SK-N-MC (cell line): ENCODE results near the gene NCOA5.

ENCODE experiments used
- EZH2 ChIP-seq: fragments of 200-600 bp; sonication (generic); IDR thresholded peaks from one replicate; pipeline ENCODE4 v1.6.1; 2017; ENCODE audit warnings: antibody characterized with exemption
- FOXP2 ChIP-seq: optimal IDR thresholded peaks from 2 replicates; pipeline ENCODE3; 2011; ENCODE audit warnings: mild to moderate bottlenecking, moderate library complexity; ENCODE audit not compliant: insufficient read depth; ENCODE audit errors: extremely low read length, control extremely low read depth
- POLR2AphosphoS5 ChIP-seq: IDR thresholded peaks from 2 replicates; pipeline ENCODE4 v1.6.1; 2012; ENCODE audit warnings: mild to moderate bottlenecking, low read depth, low read length, borderline replicate concordance

- no peak for TF ChIP-seq POLR2AphosphoS5
- no peak for TF ChIP-seq EZH2
- TF ChIP-seq FOXP2 = no peak
These were observed 17.3 kb upstream of the NCOA5 start for GRCh38 chr20:46107061-46107460.
